ENCODE results near the gene DUSP14.
"Not testable (repeated sequence)": the region's sequence is repeated elsewhere in the genome, so short reads cannot be mapped to it uniquely, and the experiment has no call there.

Gene DUSP14, protein sequence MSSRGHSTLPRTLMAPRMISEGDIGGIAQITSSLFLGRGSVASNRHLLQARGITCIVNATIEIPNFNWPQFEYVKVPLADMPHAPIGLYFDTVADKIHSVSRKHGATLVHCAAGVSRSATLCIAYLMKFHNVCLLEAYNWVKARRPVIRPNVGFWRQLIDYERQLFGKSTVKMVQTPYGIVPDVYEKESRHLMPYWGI

DNA sequence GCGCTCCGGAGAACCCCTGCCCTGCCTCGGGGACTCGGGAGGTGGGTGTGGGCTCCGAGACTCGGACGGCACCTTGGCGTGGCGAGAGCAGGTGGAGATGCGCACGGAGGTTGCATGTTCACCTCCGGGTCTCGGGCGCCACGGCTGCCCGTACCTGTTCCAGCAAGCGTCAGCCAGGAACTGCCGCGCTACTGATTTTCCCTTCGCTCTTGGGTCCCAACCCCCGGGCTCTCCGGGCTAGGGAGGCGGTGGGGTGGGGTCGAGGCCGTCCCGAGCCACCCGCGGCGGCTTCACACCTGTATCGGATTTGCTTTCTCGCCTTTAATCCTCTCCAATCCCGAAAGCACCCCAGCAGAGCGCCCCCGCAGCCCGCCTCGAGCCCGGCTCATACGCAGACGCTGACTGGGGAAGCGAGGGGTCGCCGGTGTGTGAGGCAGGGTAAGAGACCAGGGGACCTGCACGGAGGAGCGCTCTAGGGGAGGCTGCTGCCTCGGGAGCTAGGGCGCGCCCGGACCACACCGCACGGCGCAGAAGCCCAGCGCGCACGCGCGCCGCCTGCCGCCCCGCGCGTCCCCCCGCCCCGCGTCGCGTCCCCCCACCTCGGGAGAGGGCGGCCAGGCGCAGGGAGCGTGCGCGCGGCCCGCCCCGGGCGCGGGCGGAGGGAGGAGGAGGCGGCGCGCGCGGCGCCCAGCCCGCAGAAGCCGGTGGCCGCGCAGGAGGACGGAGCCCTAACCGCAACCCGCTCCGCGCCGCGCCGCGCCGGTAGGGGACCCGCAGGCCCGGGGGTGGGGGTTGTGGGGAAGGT is at the start of gene DUSP14:
TSS of gene DUSP14 (plus strand) at position 695 of the 805 bp plus-strand sequence. CDS start 22,382 bp downstream, outside the sequence.
- no peaks in the 10 kb centered on the region for H3K27me3 ChIP-seq (ENCODE audit: insufficient read depth, low read length)
- H3K36me3 ChIP-seq (ENCODE audit: insufficient read depth, low read length): no peaks in the 10 kb centered on the region
- peak within 1 kb of the TSS; percentile 99 for H3K27ac ChIP-seq (ENCODE audit: low read depth, low read length)
- H3K4me1 ChIP-seq (ENCODE audit: control insufficient read depth, insufficient read depth, low read length, unreplicated experiment): peaks cover 34% of the 10 kb centered on the region
- peak within 1 kb of the TSS; percentile 74 for H2AFZ ChIP-seq (ENCODE audit: low read length, unreplicated experiment)
- H3K79me2 ChIP-seq (ENCODE audit: control insufficient read depth, insufficient read depth, low read length, unreplicated experiment): peaks cover 44% of the 10 kb centered on the region
- peak within 1 kb of the TSS; percentile 94 for H3K4me3 ChIP-seq (ENCODE audit: low read depth, low read length)

DNA sequence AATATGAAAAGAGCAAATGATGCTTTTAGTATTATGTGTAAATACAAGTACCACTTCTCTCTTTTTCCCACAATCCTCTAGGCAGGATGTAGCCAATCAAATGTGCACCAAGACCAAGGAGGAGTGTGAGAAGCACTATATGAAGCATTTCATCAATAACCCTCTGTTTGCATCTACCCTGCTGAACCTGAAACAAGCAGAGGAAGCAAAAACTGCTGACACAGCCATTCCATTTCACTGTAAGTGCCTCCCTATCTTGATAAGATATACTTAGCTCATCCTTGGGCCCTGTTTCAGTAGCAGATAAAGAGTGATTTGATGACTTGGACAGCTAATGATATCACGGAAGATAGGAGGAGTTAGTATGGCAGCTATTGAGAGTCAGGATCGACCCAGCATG is 49.3 kb upstream of the DUSP14 start:
- Histone ChIP-seq H2AFZ (ENCODE audit: low read length, unreplicated experiment) (no peak overlapping the region), H3K4me3 (ENCODE audit: low read depth, low read length) (no peak overlapping the region), H3K79me2 (ENCODE audit: control insufficient read depth, insufficient read depth, low read length, unreplicated experiment) (no peaks in the 10 kb centered on the region), H3K27ac (ENCODE audit: low read depth, low read length) (peak overlapping the region; percentile 76), H3K36me3 (ENCODE audit: insufficient read depth, low read length) (peaks cover 38% of the 10 kb centered on the region), H3K27me3 (ENCODE audit: insufficient read depth, low read length) (no peaks in the 10 kb centered on the region), H3K4me1 (ENCODE audit: control insufficient read depth, insufficient read depth, low read length, unreplicated experiment) (peaks cover 4% of the 10 kb centered on the region)

DNA sequence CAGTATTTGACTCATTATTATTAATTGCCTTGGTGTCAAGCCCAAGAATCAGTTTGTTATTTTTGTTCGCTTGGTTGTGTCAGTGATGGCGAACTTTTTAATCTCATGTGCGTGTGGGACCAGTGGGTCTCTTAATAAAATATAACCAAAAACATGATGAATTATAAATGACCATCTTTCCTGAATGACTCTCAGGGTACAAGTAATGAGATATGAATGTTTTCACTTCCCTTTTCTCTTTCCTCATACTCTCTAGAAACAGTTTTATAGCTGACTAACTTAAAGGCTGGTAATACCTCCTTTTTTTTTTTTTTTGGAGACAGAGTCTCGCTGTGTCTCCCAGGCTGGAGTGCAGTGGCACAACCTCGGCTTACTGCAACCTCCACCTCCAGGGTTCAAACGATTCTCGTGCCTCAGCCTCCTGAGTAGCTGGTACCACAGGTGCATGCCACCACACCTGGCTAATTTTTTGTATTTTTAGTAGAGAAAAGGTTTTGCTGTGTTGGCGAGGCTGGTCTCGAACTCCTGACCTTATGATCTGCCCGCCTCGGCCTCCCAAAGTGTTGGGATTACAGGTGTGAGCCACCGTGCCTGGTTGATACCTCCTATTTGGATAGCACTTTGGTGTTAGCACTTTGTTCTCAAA is 48.2 kb upstream of the DUSP14 start:
- H3K27ac ChIP-seq (ENCODE audit: low read depth, low read length): peak overlapping the region; percentile 76
- H3K79me2 ChIP-seq (ENCODE audit: control insufficient read depth, insufficient read depth, low read length, unreplicated experiment); H2AFZ ChIP-seq (ENCODE audit: low read length, unreplicated experiment); H3K4me1 ChIP-seq (ENCODE audit: control insufficient read depth, insufficient read depth, low read length, unreplicated experiment); H3K27me3 ChIP-seq (ENCODE audit: insufficient read depth, low read length); H3K4me3 ChIP-seq (ENCODE audit: low read depth, low read length): not testable (repeated sequence)
- peaks cover 37% of the 10 kb centered on the region for H3K36me3 ChIP-seq (ENCODE audit: insufficient read depth, low read length)

DNA sequence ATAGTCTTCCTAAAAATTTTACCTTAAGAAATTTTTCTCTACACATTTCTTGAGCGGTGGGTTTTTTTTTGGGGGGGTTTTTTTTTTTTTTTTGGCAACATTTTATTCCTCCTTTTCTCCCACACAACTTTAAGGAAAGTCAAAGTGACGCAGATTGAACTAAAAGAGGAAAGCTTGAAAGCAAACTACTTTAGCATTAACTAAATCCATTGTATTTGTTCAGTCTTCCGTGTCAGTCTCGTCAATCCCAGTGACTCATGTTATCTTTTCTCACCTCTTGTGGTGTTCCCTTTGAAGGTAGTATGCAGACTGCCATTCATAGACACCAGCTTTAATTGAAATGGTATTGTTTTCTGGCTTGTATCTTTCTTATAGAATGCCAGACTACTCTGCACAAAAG is 43.7 kb upstream of the DUSP14 start:
- H3K27ac ChIP-seq (ENCODE audit: low read depth, low read length): no peak overlapping the region
- H3K4me3 ChIP-seq (ENCODE audit: low read depth, low read length): no peak overlapping the region
- H3K4me1 ChIP-seq (ENCODE audit: control insufficient read depth, insufficient read depth, low read length, unreplicated experiment): peaks cover 21% of the 10 kb centered on the region
- no peaks in the 10 kb centered on the region for H3K27me3 ChIP-seq (ENCODE audit: insufficient read depth, low read length)
- H3K36me3 ChIP-seq (ENCODE audit: insufficient read depth, low read length): peaks cover 22% of the 10 kb centered on the region; the same call in 1 of the 2 replicates
- peaks cover 8% of the 10 kb centered on the region for H3K79me2 ChIP-seq (ENCODE audit: control insufficient read depth, insufficient read depth, low read length, unreplicated experiment)
- H2AFZ ChIP-seq (ENCODE audit: low read length, unreplicated experiment): no peak overlapping the region

DNA sequence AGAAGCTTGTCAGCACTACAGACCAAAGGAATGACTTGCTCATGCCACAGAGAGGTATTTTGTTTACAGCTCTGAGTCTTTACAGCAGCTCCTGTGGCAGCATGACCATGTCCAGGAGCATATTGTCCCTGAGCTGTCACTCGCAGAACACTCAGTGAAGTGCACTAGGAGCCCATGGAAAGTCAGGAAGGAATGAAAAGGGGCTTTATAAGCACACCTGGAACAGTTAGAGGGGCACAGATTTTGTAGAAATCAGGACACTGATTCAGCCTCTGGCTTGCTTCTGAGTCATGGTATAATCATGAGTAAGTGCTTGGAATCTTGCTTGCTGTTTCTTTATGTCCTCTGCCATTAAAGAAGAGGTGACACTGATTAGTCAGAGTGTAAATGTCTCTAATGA is 42.0 kb upstream of the DUSP14 start:
- Histone ChIP-seq H3K27me3 (ENCODE audit: insufficient read depth, low read length) (no peaks in the 10 kb centered on the region), H3K36me3 (ENCODE audit: insufficient read depth, low read length) (peaks cover 20% of the 10 kb centered on the region; the same call in 1 of the 2 replicates), H3K4me1 (ENCODE audit: control insufficient read depth, insufficient read depth, low read length, unreplicated experiment) (peaks cover 17% of the 10 kb centered on the region), H3K27ac (ENCODE audit: low read depth, low read length) (peak overlapping the region; percentile 66), H3K4me3 (ENCODE audit: low read depth, low read length) (no peak overlapping the region), H3K79me2 (ENCODE audit: control insufficient read depth, insufficient read depth, low read length, unreplicated experiment) (peaks cover 8% of the 10 kb centered on the region), H2AFZ (ENCODE audit: low read length, unreplicated experiment) (no peak overlapping the region)

DNA sequence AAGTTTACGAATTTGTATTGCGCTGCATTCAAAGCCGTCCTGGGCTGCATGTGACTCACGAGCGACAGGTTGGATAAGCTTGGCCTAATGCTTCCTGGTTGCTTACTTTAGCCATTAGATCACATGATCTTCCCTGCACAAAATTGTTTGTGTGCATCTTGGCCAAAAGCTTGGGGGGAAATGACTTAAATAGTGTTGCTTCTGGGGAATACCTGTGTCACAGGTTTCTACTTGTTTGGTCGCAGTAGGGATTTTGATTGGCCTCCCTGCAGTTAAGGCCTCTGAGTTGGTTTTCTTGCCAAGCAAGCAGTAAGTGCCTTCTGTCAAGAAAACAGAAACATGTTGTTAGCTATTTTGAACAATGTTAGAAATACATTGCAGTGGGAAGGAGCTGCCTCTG is 39.6 kb upstream of the DUSP14 start:
- no peak overlapping the region for H2AFZ ChIP-seq (ENCODE audit: low read length, unreplicated experiment)
- peaks cover 8% of the 10 kb centered on the region for H3K79me2 ChIP-seq (ENCODE audit: control insufficient read depth, insufficient read depth, low read length, unreplicated experiment)
- no peak overlapping the region for H3K4me3 ChIP-seq (ENCODE audit: low read depth, low read length)
- no peaks in the 10 kb centered on the region for H3K27me3 ChIP-seq (ENCODE audit: insufficient read depth, low read length)
- peaks cover 21% of the 10 kb centered on the region for H3K4me1 ChIP-seq (ENCODE audit: control insufficient read depth, insufficient read depth, low read length, unreplicated experiment)
- H3K36me3 ChIP-seq (ENCODE audit: insufficient read depth, low read length): peaks cover 15% of the 10 kb centered on the region; the same call in 1 of the 2 replicates
- H3K27ac ChIP-seq (ENCODE audit: low read depth, low read length): no peak overlapping the region

DNA sequence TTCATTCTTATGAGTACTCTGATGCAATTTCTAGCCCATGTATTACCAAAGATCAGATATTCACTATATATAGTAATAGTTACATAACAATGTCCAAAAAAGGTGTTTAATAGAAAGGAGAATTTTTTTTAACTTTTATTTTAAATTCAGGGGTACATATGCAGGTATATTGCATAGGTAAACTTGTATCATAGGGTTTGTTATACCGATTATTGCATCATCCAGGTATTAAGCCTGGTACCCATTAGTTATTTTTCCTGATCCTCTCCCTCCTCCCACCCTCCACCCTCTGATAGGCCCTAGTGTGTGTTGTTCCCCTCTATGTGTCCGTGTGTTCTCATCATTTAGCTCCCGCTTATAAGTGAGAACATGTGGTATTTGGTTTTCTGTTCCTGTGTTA is 31.9 kb upstream of the DUSP14 start:
- H3K4me1 ChIP-seq (ENCODE audit: control insufficient read depth, insufficient read depth, low read length, unreplicated experiment): peaks cover 14% of the 10 kb centered on the region
- peak overlapping the region; percentile 75 for H3K27ac ChIP-seq (ENCODE audit: low read depth, low read length)
- H3K36me3 ChIP-seq (ENCODE audit: insufficient read depth, low read length): not testable (repeated sequence)

DNA sequence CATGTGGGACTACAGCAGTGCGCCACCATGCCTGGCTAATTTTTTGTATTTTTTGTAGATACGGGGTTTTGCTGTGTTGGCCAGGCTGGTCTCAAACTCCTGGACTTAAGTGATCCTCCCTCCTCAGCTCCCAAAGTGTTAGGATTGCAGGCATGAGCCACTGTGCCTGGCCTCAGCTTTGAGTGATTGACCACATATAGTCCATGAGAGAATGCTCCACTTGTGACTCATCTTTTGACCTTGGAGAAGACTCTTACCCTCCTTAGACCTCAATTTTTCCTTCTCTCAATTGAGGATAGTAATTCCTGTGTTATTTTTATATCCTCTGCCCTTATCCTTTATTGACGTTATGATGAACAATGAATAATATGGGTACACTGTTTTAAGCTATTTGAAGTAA is 30.9 kb upstream of the DUSP14 start:
- no peak overlapping the region for H3K4me3 ChIP-seq (ENCODE audit: low read depth, low read length)
- no peak overlapping the region for H2AFZ ChIP-seq (ENCODE audit: low read length, unreplicated experiment)
- H3K27me3 ChIP-seq (ENCODE audit: insufficient read depth, low read length): no peaks in the 10 kb centered on the region
- H3K27ac ChIP-seq (ENCODE audit: low read depth, low read length): peak overlapping the region; percentile 75
- no peaks in the 10 kb centered on the region for H3K79me2 ChIP-seq (ENCODE audit: control insufficient read depth, insufficient read depth, low read length, unreplicated experiment)
- H3K4me1 ChIP-seq (ENCODE audit: control insufficient read depth, insufficient read depth, low read length, unreplicated experiment): peaks cover 11% of the 10 kb centered on the region
- peaks cover 1% of the 10 kb centered on the region; the same call in 1 of the 2 replicates for H3K36me3 ChIP-seq (ENCODE audit: insufficient read depth, low read length)

More for the DNA sequence above, 31.9 kb upstream of the DUSP14 start:
- not testable (repeated sequence) for H2AFZ ChIP-seq (ENCODE audit: low read length, unreplicated experiment); H3K4me3 ChIP-seq (ENCODE audit: low read depth, low read length); H3K79me2 ChIP-seq (ENCODE audit: control insufficient read depth, insufficient read depth, low read length, unreplicated experiment); H3K27me3 ChIP-seq (ENCODE audit: insufficient read depth, low read length)

DNA sequence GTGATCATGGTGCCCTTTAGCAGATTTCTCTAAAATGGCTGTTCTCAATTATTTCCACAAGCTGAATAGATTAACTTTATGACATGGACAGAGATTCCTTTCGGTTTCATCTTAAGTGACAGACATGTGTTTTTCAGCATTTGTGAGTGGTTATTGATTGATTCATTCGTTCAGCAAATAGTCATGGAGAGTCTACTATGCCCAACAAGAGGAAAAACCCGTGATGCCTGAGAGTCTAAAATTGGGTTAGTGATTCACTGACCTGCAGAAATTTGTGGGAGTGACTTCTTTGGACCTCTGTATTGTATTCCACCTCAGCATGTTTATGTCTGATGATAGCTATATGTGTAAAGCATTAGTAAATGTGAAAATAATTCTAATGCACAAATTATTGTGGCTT is 28.0 kb upstream of the DUSP14 start:
- Histone ChIP-seq H3K79me2 (ENCODE audit: control insufficient read depth, insufficient read depth, low read length, unreplicated experiment) (no peaks in the 10 kb centered on the region), H3K4me1 (ENCODE audit: control insufficient read depth, insufficient read depth, low read length, unreplicated experiment) (peaks cover 16% of the 10 kb centered on the region), H3K4me3 (ENCODE audit: low read depth, low read length) (no peak overlapping the region), H3K27ac (ENCODE audit: low read depth, low read length) (0 out of 2 replicates have a peak overlapping the region, but pooled peaks have one; percentile 0), H3K36me3 (ENCODE audit: insufficient read depth, low read length) (peaks cover 5% of the 10 kb centered on the region; the same call in 1 of the 2 replicates), H2AFZ (ENCODE audit: low read length, unreplicated experiment) (no peak overlapping the region), H3K27me3 (ENCODE audit: insufficient read depth, low read length) (no peaks in the 10 kb centered on the region)

DNA sequence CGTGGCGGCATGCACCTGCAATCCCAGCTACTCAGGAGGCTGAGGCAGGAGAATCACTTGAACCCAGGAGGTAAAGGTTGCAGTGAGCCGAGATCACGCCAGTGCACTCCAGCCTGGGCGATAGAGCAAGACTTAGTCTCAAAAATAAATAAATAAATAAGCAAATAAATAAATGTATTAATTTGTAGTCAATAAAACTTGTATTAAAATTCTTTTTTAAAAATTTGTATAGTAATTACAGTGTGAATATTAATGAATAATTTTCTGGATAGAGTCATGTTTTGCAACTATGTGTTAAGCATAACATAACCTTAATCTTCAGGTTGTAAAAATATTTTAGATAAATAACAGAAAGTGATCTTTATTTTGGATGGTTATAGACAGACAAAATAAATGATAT is 27.2 kb upstream of the DUSP14 start:
- no peaks in the 10 kb centered on the region for H3K79me2 ChIP-seq (ENCODE audit: control insufficient read depth, insufficient read depth, low read length, unreplicated experiment)
- H3K27me3 ChIP-seq (ENCODE audit: insufficient read depth, low read length): no peaks in the 10 kb centered on the region
- H3K4me1 ChIP-seq (ENCODE audit: control insufficient read depth, insufficient read depth, low read length, unreplicated experiment): peaks cover 16% of the 10 kb centered on the region
- H3K27ac ChIP-seq (ENCODE audit: low read depth, low read length): no peak overlapping the region
- H2AFZ ChIP-seq (ENCODE audit: low read length, unreplicated experiment): no peak overlapping the region
- no peak overlapping the region for H3K4me3 ChIP-seq (ENCODE audit: low read depth, low read length)
- H3K36me3 ChIP-seq (ENCODE audit: insufficient read depth, low read length): peaks cover 9% of the 10 kb centered on the region; the same call in 1 of the 2 replicates
